ENCODE measurements around the gene SCN5A. TPM values are rescaled to one million over a fixed set of nuclear protein-coding genes. Genes with fewer than 3 reads are reported as not detected.

The SCN5A gene
- total RNA-seq, 2 donors from 2014 or later, result 102 to 118 TPM

GRCh38 chr3:38578551-38578950 is 70.9 kb downstream of the SCN5A start:
- peak overlapping the region; percentile 78 to 97 for H3K27ac ChIP-seq

GRCh38 chr3:38578081-38578475 is 71.4 kb downstream of the SCN5A start:
- H3K4me3 ChIP-seq, result no peak overlapping the region
- peak; percentile 38 for DNase-seq (ENCODE audit: low spot score)
- H3K36me3 ChIP-seq, result peaks cover 52% of the 10 kb centered on the region
- no peak for TF ChIP-seq CTCF (IDR thresholded peaks at IDR 0.05)
- H3K4me1 ChIP-seq, result peaks cover 0 to 59% of the 10 kb centered on the region in 2 donors
- H3K9me3 ChIP-seq, result no peaks in the 10 kb centered on the region
- H3K27ac ChIP-seq, result peak overlapping the region; percentile 78 to 97
- H3K27me3 ChIP-seq, result no peaks in the 10 kb centered on the region

More at GRCh38 chr3:38578551-38578950, 70.9 kb downstream of the SCN5A start:
- H3K4me3 ChIP-seq, result no peak overlapping the region
- H3K4me1 ChIP-seq, result peaks cover 0 to 64% of the 10 kb centered on the region in 2 donors
- H3K27me3 ChIP-seq, result no peaks in the 10 kb centered on the region
- H3K36me3 ChIP-seq, result peaks cover 50% of the 10 kb centered on the region
- DNase-seq (ENCODE audit: low spot score), result peak; percentile 55
- TF ChIP-seq CTCF (IDR thresholded peaks at IDR 0.05), result no peak
- H3K9me3 ChIP-seq, result no peaks in the 10 kb centered on the region

DNA sequence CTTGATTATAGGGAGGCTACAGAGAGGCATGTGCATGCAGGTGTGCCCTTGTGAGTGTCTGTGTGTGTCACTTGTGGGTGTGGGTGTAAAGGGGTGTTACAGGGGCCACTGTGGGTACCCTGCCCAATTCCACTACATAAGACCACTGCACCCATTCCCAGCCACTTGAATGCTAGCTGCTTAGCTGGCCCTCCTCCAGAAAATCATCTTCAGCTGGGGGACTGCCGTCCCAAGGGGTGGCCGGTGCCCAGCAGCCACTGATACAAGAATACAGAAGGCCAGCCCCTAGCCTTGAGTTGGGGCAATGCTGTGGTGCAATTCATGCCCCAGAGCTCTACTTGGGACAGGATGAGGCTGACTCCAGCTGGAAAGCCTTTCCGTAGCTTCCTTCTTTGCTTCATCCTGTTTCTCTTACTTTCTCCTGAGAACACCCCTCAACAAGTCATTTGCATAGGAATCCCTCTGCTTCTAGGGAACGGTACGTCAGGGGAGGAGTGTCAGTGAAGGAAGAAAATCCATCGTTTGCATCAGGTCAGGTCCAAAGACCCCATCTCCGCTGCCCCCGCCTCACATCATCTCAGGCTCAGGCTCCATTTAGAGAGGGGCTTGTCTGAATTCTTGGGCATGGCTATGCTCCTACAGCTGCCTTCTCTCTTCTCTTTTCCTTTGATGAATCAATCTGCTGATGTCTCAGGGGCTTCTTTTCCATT is 72.0 kb downstream of the SCN5A start:
- H3K9me3 ChIP-seq, result no peaks in the 10 kb centered on the region
- H3K4me1 ChIP-seq, result peaks cover 0 to 53% of the 10 kb centered on the region in 2 donors
- no peak overlapping the region for H3K4me3 ChIP-seq
- no peaks in the 10 kb centered on the region for H3K27me3 ChIP-seq
- H3K36me3 ChIP-seq, result peaks cover 55% of the 10 kb centered on the region
- no peak for TF ChIP-seq CTCF (IDR thresholded peaks at IDR 0.05)
- peak; percentile 36 for DNase-seq (ENCODE audit: low spot score)
- H3K27ac ChIP-seq, result peak overlapping the region; percentile 78 to 97

GRCh38 chr3:38576526-38577370 is 72.7 kb downstream of the SCN5A start:
- peaks cover 58% of the 10 kb centered on the region for H3K36me3 ChIP-seq
- DNase-seq (ENCODE audit: low spot score), result peak; percentile 53
- H3K27me3 ChIP-seq, result no peaks in the 10 kb centered on the region
- peaks cover 0 to 46% of the 10 kb centered on the region in 2 donors for H3K4me1 ChIP-seq
- no peak overlapping the region for H3K4me3 ChIP-seq
- H3K9me3 ChIP-seq, result no peaks in the 10 kb centered on the region
- peak overlapping the region; percentile 37 for H3K27ac ChIP-seq
- TF ChIP-seq CTCF (IDR thresholded peaks at IDR 0.05), result no peak

DNA sequence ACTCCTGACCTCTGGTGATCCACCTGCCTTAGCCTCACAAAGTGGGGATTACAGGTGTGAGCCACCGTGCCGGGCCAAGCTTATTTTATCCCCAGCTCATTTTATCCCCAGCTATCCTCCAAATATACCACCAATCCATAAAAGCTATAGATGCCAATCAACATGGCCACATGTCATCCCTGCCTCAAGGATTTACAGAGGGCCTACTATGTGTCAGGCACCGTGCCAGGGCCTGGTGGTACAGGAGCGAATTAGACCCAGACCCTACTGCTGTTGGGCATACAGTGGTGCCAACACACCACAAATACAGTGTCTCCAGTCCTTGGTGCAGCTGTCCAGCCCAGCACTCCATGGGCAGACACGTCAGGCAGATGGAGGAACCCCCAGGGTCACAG is 73.4 kb downstream of the SCN5A start:
- DNase-seq (ENCODE audit: low spot score), result no peak
- Histone ChIP-seq H3K9me3 (no peaks in the 10 kb centered on the region), H3K36me3 (peaks cover 58% of the 10 kb centered on the region), H3K27me3 (no peaks in the 10 kb centered on the region), H3K4me3 (no peak overlapping the region), H3K4me1 (peaks cover 0 to 39% of the 10 kb centered on the region in 2 donors), H3K27ac (peak overlapping the region; percentile 37)
- no peak for TF ChIP-seq CTCF (IDR thresholded peaks at IDR 0.05)

Measured in right atrium auricular region (tissue), 2 donors.